ENCODE measurements around the gene CHST3.
"Not testable (repeated sequence)": the region's sequence is repeated elsewhere in the genome, so short reads cannot be mapped to it uniquely, and the experiment has no call there.

- TF ChIP-seq POLR2AphosphoS5 (IDR thresholded peaks at IDR 0.05; ENCODE audit: low read depth, low read length); POLR2A (IDR thresholded peaks at IDR 0.05; ENCODE audit: low read depth, low read length); TAF1 (IDR thresholded peaks at IDR 0.05; ENCODE audit: low read depth, low read length); SPI1 (IDR thresholded peaks at IDR 0.05; ENCODE audit: low read depth, low read length); PAX5 (IDR thresholded peaks at IDR 0.05; ENCODE audit: insufficient read depth, low read length, severe bottlenecking): not testable (repeated sequence)
Observed at GRCh38 chr10:71919956-71920539, 44.1 kb upstream of the CHST3 start.
